Panc1 (cell line): ENCODE data around the gene SYNGR2. TPM values are rescaled to one million over a fixed set of nuclear protein-coding genes. Genes with fewer than 3 reads are reported as not detected.

Source experiments
- ATAC-seq: fragments of 200-7000 bp; cut with Tn5 transposase; 2 replicates; pipeline ENCODE4 v1.9.1; 2020; ENCODE audit warnings: mild to moderate bottlenecking, moderate library complexity
- BruUV-seq: library from RNA; stranded (reverse); fragments of 400-500 nt; replicated peaks from 2 replicates; lab custom pipeline; 2021; lab: Mats Ljungman, UMichigan
- CTCF ChIA-PET: fragments of 300-600 bp; sonication (Branson Sonifier 250); formaldehyde crosslinking; loops from one replicate; lab custom pipeline; 2022; ENCODE audit warnings: antibody characterized with exemption; lab: Charles Lee
- POLR2A ChIA-PET: fragments of 300-600 bp; sonication (Branson Sonifier 250); formaldehyde crosslinking; loops from one replicate; lab custom pipeline; 2022; ENCODE audit warnings: antibody characterized with exemption; lab: Charles Lee
- DNase-seq: peaks from one replicate; pipeline ENCODE4 v3.0.0-alpha.2; 2010; ENCODE audit warnings: low read depth, low spot score
- H3K27ac ChIP-seq: 2 replicates; pipeline ENCODE4 v1.5.1; 2011; ENCODE audit warnings: mild to moderate bottlenecking, low read length, inconsistent platforms
- H3K27me3 ChIP-seq: fragments of 200-500 bp; sonication (Bioruptor generic); 2 replicates; pipeline ENCODE4 v1.6.0; 2014; ENCODE audit warnings: low read length, inconsistent platforms; ENCODE audit not compliant: control insufficient read depth, insufficient read depth
- H3K36me3 ChIP-seq: fragments of 200-500 bp; sonication (Bioruptor generic); 2 replicates; pipeline ENCODE4 v1.5.1; 2014; ENCODE audit warnings: inconsistent platforms, mild to moderate bottlenecking, low read length, moderate library complexity; ENCODE audit not compliant: control insufficient read depth, insufficient read depth
- H3K4me1 ChIP-seq: 2 replicates; pipeline ENCODE4 v1.5.1; 2011; ENCODE audit warnings: inconsistent platforms, mild to moderate bottlenecking, low read length, moderate library complexity; ENCODE audit not compliant: control insufficient read depth, insufficient read depth
- H3K4me3 ChIP-seq, 2 experiments: 2 replicates each; pipeline ENCODE4 v1.5.1; 2011 to 2012; ENCODE audit warnings: low read depth in 2 of 2, low read length in 2 of 2, mild to moderate bottlenecking in 2 of 2, inconsistent platforms in 1 of 2, moderate library complexity in 1 of 2
- H3K9me3 ChIP-seq: fragments of 200-500 bp; sonication (Bioruptor generic); 2 replicates; pipeline ENCODE4 v1.5.1; 2014; ENCODE audit warnings: low read depth, mild to moderate bottlenecking, inconsistent platforms, low read length, moderate library complexity; ENCODE audit not compliant: control insufficient read depth, insufficient read depth
- CTCF ChIP-seq: fragments of 450-650 bp; IDR thresholded peaks from 2 replicates; pipeline ENCODE4 v1.5.1; 2017; ENCODE audit warnings: mild to moderate bottlenecking
- POLR2AphosphoS5 ChIP-seq: IDR thresholded peaks from 2 replicates; pipeline ENCODE4 v1.6.1; 2012; ENCODE audit warnings: mild to moderate bottlenecking, low read depth, low read length, moderate library complexity
- REST ChIP-seq, 2 experiments: IDR thresholded peaks; 2 replicates each; pipeline ENCODE4 v1.6.1; 2011 to 2012; ENCODE audit warnings: low read depth in 2 of 2, control low read depth in 1 of 2, low read length in 1 of 2, mild to moderate bottlenecking in 1 of 2, moderate library complexity in 1 of 2; ENCODE audit not compliant: insufficient read depth in 1 of 2
- SIN3A ChIP-seq: IDR thresholded peaks from 2 replicates; pipeline ENCODE4 v1.6.1; 2012; ENCODE audit warnings: low read depth, mild to moderate bottlenecking, low read length, moderate library complexity, borderline replicate concordance; ENCODE audit not compliant: insufficient read depth
- TCF7L2 ChIP-seq: IDR thresholded peaks from 2 replicates; pipeline ENCODE4 v1.6.1; 2011; ENCODE audit warnings: mild to moderate bottlenecking, low read depth, low read length, inconsistent platforms
- in situ Hi-C: cut with HindIII; loops from 2 replicates; pipeline ENCODE4 v1.10.0; 2016; ENCODE audit warnings: low sequenced_read_pairs, low pct_unique_long_range_greater_than_20kb
- intact Hi-C: fragments of 100-400 bp; cut with micrococcal nuclease; formaldehyde crosslinking; loops from one replicate; pipeline ENCODE4 v1.10.0; 2022; ENCODE audit not compliant: unreplicated experiment
- total RNA-seq: library from RNA; stranded (reverse); gene quantifications from one replicate; pipeline ENCODE4 v1.2.1, GENCODE V29; 2021; ENCODE audit not compliant: unreplicated experiment

SYNGR2 gene
- total RNA-seq, 1 experiment from 2014 or later: 204 TPM

- intact Hi-C loops: no loop called here
- H3K9me3 ChIP-seq: no peaks in the 10 kb centered on the region
- H3K36me3 ChIP-seq: peaks cover 2% of the 10 kb centered on the region; the same call in 1 of the 2 replicates
- ATAC-seq (no peak), DNase-seq (no peak)
- TF ChIP-seq TCF7L2: no peak
- TF ChIP-seq CTCF: no peak
- no peak for TF ChIP-seq POLR2AphosphoS5
- no peak for TF ChIP-seq SIN3A
- no peak for TF ChIP-seq REST (IDR thresholded peaks at IDR 0.05; ENCODE audit: insufficient read depth in 1 of 2, low read depth in 2 of 2, low read length in 1 of 2)
- ChIA-PET POLR2A (no interaction called here), CTCF (interaction anchor here (0.6 kb wide), 1 partner anchor 436 kb away, joined by 3 read pairs; no protein-coding TSS in a partner anchor)
- no peak overlapping the region for H3K4me3 ChIP-seq
- BruUV-seq: no TSS peak
- no peak overlapping the region for H3K27ac ChIP-seq
- in situ Hi-C loops: no loop called here
- H3K27me3 ChIP-seq: no peaks in the 10 kb centered on the region
- H3K4me1 ChIP-seq: peaks cover 24% of the 10 kb centered on the region
Observed at GRCh38 chr17:78123258-78123929, 45.0 kb upstream of the SYNGR2 start.

GRCh38 chr17:78124081-78124835 is 44.1 kb upstream of the SYNGR2 start:
- ChIA-PET POLR2A (no interaction called here), CTCF (interaction anchor here (0.6 kb wide), 1 partner anchor 435 kb away, joined by 3 read pairs; no protein-coding TSS in a partner anchor)
- BruUV-seq: no TSS peak
- intact Hi-C loops: no loop called here
- ATAC-seq: no peak
- Histone ChIP-seq H3K27ac (no peak overlapping the region), H3K9me3 (no peaks in the 10 kb centered on the region), H3K4me3 (no peak overlapping the region), H3K27me3 (no peaks in the 10 kb centered on the region), H3K4me1 (peaks cover 28% of the 10 kb centered on the region), H3K36me3 (peaks cover 2% of the 10 kb centered on the region; the same call in 1 of the 2 replicates)
- in situ Hi-C loops: no loop called here
- no peak for DNase-seq
- no peak for TF ChIP-seq TCF7L2
- no peak for TF ChIP-seq POLR2AphosphoS5
- no peak for TF ChIP-seq REST (IDR thresholded peaks at IDR 0.05; ENCODE audit: insufficient read depth in 1 of 2, low read depth in 2 of 2, low read length in 1 of 2)
- TF ChIP-seq SIN3A: no peak
- TF ChIP-seq CTCF: no peak
